Vagina (tissue), 2 donors: Measurements from ENCODE around the gene ADAMTS17.

Experiments
- POLR2A ChIP-seq, 2 donors: fragments of 450-650 bp; IDR thresholded peaks; one replicate each; pipeline ENCODE4 v1.6.1; 2017; ENCODE audit warnings: antibody characterized with exemption in 2 of 2, mild to moderate bottlenecking in 2 of 2, moderate library complexity in 2 of 2
- POLR2AphosphoS5 ChIP-seq, 2 donors: sonication (generic); formaldehyde crosslinking; IDR thresholded peaks; one replicate each; pipeline ENCODE4 v1.9.0; 2017; ENCODE audit warnings: antibody characterized with exemption in 2 of 2, mild to moderate bottlenecking in 2 of 2, low read depth in 1 of 2; ENCODE audit not compliant: insufficient read depth in 1 of 2
- TF ChIP-seq, protein P1 (sequence below), 3 experiments: fragments of 450-650 bp in 2 of 3; fragments of 200-600 bp in 1 of 3; sonication (generic) in 1 of 3; IDR thresholded peaks; one replicate each; pipeline ENCODE4 v1.5.1; 2017 to 2019; ENCODE audit warnings: antibody characterized with exemption in 3 of 3, mild to moderate bottlenecking in 2 of 3, moderate library complexity in 2 of 3

DNA sequence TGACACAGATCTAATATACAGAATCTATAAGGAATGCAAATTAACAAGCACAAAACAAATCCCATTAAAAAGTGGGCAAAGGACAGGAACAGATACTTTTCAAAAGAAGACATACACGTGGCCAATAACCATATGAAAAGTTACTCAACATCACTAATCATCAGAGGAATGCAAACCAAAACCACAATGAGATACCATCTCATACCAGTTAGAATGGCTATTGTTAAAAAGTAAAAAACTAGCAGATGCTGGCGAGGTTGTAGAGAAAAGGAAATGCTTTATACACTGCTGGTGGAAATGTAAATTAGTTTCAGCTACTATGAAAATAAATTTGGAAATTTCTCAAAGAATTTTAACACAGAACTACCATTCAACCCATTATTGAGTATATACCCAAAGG is 50.7 kb downstream of the ADAMTS17 start:
- no peak for TF ChIP-seq POLR2A (IDR thresholded peaks at IDR 0.05)
- TF ChIP-seq POLR2AphosphoS5 (IDR thresholded peaks at IDR 0.05; ENCODE audit: insufficient read depth in 1 of 2, low read depth in 1 of 2): no peak
- TF ChIP-seq, protein P1, sequence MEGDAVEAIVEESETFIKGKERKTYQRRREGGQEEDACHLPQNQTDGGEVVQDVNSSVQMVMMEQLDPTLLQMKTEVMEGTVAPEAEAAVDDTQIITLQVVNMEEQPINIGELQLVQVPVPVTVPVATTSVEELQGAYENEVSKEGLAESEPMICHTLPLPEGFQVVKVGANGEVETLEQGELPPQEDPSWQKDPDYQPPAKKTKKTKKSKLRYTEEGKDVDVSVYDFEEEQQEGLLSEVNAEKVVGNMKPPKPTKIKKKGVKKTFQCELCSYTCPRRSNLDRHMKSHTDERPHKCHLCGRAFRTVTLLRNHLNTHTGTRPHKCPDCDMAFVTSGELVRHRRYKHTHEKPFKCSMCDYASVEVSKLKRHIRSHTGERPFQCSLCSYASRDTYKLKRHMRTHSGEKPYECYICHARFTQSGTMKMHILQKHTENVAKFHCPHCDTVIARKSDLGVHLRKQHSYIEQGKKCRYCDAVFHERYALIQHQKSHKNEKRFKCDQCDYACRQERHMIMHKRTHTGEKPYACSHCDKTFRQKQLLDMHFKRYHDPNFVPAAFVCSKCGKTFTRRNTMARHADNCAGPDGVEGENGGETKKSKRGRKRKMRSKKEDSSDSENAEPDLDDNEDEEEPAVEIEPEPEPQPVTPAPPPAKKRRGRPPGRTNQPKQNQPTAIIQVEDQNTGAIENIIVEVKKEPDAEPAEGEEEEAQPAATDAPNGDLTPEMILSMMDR (IDR thresholded peaks at IDR 0.05): no peak
